ENCODE data around the gene NCKAP1.
"Not testable (repeated sequence)": the region's sequence is repeated elsewhere in the genome, so short reads cannot be mapped to it uniquely, and the experiment has no call there.

Gene NCKAP1

GRCh38 chr2:183009249-183009899 lies 28.9 kb downstream of the NCKAP1 start:
- in situ Hi-C loops (cut with HindIII; ENCODE audit: low sequenced_read_pairs): no loop called here

- in situ Hi-C loops (cut with HindIII; ENCODE audit: low sequenced_read_pairs): no loop called here
Observed at GRCh38 chr2:183001948-183002347, 36.3 kb downstream of the NCKAP1 start.

DNA sequence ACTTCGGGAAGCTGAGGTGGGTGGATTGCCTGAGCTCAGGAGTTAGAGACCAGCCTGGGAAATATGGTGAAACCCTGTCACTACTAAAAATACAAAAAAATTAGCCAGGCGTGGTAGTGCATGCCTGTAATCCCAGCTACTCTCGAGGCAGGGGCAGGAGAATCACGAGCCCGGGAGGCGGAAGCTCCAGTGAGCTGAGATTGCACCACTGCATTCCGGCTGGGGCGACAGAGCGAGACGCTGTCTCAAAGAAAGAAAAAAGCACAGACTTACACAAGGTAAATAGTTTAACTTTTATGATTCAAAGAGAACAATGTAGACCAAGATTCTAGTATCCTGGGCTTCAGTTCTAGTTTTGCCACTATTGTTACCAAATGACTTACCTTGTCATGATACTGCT lies 37.4 kb downstream of the NCKAP1 start:
- in situ Hi-C loops (cut with HindIII; ENCODE audit: low sequenced_read_pairs): no loop called here

DNA sequence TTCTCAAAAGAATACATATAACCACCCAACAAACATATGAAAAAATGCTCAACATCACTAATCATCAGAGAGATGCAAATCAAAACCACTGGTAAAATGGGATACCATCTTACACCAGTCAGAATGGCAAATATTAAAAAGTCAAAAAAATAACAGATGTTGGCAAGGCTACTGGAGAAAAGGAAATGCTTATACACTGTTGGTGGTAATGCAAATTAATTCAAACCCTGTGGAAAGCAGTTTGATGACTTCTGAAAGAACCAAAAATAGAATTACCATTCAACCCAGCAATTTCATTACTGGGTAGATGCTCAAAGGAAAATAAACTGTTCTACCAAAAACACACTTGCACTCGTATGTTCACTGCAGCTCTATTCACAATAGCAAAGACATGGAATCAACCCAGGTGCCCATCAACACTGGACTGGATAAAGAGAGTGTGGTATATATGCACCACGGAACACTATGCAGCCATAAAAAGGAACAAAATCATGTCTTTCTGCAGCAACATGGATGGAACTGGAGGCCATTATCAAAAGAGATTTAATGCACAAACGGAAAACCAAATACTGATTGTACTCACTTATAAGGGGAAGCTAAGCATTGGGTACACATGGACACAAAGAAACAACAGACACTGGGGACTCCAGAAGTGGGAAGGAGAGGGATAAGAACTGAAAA lies 38.8 kb downstream of the NCKAP1 start:
- in situ Hi-C loops (cut with HindIII; ENCODE audit: low sequenced_read_pairs): loop anchor here (25.0 kb wide), 1 partner anchor 237 kb away; no protein-coding TSS in a partner anchor

DNA sequence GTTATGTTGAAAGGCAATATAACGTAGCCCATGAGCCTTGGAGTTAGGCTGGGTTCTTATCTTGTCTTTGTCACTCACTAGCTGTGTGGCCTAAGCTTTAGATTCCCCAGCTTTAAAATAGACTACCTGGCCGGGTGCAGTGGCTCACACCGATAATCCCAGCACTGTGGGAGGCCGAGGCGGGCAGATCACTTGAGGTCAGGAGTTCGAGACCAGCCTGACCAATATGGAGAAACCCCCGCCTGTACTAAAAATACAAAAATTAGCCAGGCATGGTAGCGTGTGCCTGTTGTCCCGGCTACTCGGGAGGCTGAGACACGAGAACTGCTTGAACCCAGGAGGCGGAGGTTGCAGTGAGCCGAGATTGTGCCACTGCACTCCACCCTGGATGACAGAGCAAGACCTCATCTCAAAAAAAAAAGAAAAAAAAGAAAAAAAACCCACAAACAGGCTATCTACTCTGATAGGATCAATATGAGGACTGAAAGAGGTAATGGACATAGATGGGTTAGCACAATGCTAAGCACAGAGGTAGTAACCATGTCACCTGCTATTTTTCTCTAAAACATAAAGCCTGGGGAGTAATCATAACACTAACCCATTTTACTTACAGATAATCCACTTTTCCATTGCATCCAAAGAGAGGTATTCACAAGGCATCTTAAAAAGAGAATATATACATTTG lies 43.9 kb downstream of the NCKAP1 start:
- in situ Hi-C loops (cut with HindIII; ENCODE audit: low sequenced_read_pairs): loop anchor here (25.0 kb wide), 1 partner anchor 232 kb away; no protein-coding TSS in a partner anchor

DNA sequence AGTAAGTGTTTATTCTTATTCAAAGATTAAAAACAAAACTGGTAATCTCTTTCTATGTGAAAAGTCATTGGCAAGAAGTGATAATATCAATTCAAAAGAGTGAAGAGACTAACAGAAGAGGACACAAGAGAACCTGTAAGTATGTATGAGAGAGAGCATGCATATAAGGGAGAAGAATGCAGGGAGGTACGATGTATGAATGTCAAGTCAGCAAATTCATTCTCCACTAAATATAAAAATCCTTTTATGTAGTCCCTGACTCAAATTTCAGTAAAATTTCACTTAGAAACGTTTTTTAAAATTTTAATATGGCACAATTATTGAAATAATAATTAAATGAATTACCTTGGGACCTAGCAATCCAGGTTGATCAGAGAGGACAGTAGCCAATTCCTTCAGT lies 55.3 kb downstream of the NCKAP1 start:
- in situ Hi-C loops (cut with HindIII; ENCODE audit: low sequenced_read_pairs): loop anchor here (25.0 kb wide), 1 partner anchor 221 kb away; no protein-coding TSS in a partner anchor

DNA sequence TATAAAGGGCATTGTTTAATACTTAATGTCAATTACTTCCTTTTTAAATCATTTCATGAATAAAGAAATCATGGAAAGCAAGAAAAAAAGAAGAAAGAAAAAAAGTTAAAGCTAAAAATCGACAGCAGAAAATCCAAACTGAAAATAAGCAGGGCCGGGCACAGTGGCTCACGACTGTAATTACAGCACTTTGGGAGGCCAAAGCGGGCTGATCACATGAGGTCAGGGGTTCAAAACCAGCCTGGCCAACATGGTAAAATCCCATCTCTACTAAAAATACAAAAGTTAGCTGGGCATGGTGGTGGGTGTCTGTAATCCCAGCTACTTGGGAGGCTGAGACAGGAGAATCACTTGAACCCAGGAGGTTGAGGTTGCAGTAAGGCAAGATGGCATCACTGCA lies 56.8 kb downstream of the NCKAP1 start:
- in situ Hi-C loops (cut with HindIII; ENCODE audit: low sequenced_read_pairs): loop anchor here (25.0 kb wide), 1 partner anchor 219 kb away; no protein-coding TSS in a partner anchor

DNA sequence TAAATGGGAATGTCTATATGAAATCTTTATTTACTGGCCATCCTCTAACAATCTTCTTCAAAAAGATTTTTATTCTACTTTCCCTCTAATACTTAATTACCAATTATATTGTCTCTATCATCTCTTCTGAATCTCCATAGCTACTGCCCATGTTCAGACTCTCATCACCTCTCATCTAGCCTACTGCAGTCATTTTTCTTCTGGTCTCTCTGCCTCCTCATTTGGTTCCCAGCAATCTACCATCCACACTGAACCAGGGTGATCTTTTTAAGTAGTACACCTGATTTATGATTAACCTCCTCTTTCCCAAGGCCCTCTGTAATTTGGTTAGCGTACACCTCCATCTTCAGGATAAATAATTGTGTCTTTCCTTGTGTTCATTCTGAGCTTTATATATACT lies 57.6 kb downstream of the NCKAP1 start:
- in situ Hi-C loops (cut with HindIII; ENCODE audit: low sequenced_read_pairs): loop anchor here (25.0 kb wide), 1 partner anchor 218 kb away; no protein-coding TSS in a partner anchor

- in situ Hi-C loops (cut with HindIII; ENCODE audit: low sequenced_read_pairs): loop anchor here (25.0 kb wide), 1 partner anchor 218 kb away; no protein-coding TSS in a partner anchor
Observed at GRCh38 chr2:182980115-182980514, 58.1 kb downstream of the NCKAP1 start.

- in situ Hi-C loops (cut with HindIII; ENCODE audit: low sequenced_read_pairs): loop anchor here (25.0 kb wide), 1 partner anchor 215 kb away; no protein-coding TSS in a partner anchor
Observed at GRCh38 chr2:182977463-182977862, 60.8 kb downstream of the NCKAP1 start.

DNA sequence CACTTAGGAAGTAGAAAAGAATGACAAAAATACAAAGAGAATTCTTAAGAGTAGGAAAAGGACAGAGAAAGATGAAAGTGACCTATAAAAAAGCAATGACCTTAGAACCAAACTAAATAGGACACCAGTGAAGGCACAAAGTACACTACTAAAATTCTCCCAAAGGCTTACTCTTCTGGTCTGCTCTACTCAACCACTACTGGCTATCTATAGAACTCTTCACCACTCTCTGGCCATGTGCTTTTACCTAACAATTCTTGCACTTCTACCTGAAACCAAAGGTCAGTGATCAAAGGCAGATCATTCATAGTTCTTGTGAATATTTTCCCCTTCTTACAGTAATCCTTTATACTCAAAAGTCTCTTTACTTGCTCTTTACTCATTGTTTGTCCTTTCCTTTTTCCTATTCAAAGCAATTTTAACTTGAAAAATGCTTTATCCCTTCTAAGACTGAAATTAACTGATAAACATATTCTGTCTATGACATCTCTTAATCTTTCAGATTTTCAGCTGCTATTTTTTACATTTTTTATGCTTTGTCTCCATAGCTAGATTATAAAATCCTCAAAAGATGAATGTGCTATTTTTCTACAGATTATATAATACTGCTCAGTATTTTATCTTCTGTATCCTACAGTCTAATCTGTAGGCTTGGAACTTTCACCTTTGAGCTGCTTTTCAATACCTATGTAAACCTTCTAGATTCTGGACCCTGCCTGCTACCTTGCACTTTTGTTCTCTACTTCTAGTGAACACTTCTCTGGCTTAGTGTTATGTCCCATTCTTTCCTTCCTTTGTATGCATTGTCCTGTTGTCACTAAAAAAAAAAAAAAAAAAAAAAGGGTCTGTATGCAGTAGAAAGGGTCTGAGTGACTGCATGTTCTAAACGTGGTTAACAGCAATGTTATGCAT lies 64.6 kb downstream of the NCKAP1 start:
- in situ Hi-C loops (cut with HindIII; ENCODE audit: low sequenced_read_pairs): no loop called here

DNA sequence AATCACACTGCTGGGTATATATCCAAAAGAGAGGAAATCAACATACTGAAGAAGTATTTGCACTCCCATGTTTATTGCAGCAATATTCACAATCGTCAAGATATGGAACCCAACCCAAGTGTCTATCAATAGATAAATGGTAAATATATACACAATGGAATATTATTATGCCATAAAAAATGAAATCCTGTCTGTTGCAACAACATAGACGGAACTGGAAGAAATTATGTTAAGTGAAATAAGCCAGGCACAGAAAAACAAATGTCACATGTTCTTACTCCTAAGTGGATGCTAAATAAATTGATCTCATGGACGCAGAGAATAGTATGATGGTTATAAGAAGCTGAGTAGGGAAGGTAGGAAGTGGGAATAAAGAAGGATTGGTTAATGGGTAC lies 65.7 kb downstream of the NCKAP1 start:
- in situ Hi-C loops (cut with HindIII; ENCODE audit: low sequenced_read_pairs): no loop called here

- in situ Hi-C loops (cut with HindIII; ENCODE audit: low sequenced_read_pairs): no loop called here
Observed at GRCh38 chr2:182971820-182972547, 66.3 kb downstream of the NCKAP1 start.

GRCh38 chr2:182970486-182970885 lies 67.8 kb downstream of the NCKAP1 start:
- in situ Hi-C loops (cut with HindIII; ENCODE audit: low sequenced_read_pairs): no loop called here

DNA sequence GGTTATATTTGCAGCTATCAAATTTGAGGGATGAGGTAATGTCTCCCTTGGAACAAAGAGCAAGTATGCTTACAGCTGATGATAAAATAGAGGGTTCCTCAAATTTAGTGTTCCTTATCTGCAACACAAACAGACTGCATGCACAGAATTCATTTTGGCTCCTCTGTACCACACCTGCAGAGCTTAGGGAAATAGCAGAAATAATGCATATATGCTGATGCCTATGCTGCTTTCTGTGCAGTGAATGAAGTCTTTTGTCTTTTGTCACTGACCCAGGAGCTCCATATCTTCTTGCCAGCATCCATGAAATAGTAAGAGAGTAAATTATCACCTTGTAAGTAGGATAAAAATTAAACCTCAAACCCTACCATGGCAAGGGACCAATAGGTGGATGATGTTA lies 69.8 kb downstream of the NCKAP1 start:
- in situ Hi-C loops (cut with HindIII; ENCODE audit: low sequenced_read_pairs): no loop called here

DNA sequence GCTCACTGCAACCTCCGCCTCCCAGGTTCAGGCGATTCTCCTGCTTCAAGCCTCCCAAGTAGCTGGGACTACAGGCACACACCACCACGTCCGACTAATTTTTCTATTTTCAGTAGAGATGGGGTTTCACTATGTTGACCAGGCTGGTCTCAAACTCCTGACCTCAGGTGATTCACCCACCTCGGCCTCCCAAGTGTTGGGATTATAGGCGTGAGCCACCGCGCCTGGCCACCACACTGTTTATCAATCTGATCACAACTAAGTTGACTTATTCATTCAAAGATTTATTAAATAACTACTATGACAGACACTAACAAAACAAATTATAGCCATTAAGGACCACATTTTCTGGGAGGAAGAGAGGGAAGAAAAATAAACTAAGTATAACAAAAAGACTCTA lies 71.9 kb downstream of the NCKAP1 start:
- in situ Hi-C loops (cut with HindIII; ENCODE audit: low sequenced_read_pairs): not testable (repeated sequence)

DNA sequence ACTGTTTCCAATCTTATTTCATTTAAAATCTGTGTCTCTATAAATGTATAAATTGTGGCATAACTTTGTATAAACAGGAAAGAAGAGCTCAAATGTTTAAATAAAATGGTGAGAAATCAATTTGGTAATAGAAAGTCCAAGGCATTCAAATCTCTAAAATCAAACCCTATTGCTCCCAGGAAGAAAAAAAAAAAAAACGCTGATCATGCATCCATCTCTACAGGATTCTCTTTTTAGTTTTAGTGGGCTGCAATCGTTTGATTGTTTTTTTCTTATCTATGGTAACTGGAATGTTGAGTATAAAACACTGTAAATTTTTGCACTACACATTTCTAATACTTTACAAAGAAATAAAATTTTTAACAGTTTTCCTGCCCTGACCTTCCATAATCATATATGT lies 75.6 kb downstream of the NCKAP1 start:
- in situ Hi-C loops (cut with HindIII; ENCODE audit: low sequenced_read_pairs): no loop called here

- in situ Hi-C loops (cut with HindIII; ENCODE audit: low sequenced_read_pairs): not testable (repeated sequence)
Observed at GRCh38 chr2:182960869-182961268, 77.4 kb downstream of the NCKAP1 start.

GRCh38 chr2:182954789-182955188 lies 83.5 kb downstream of the NCKAP1 start:
- in situ Hi-C loops (cut with HindIII; ENCODE audit: low sequenced_read_pairs): no loop called here
